Lower leg skin (tissue), 4 donors: ENCODE data around the gene LEO1. TPM values are rescaled to one million over a fixed set of nuclear protein-coding genes. Genes with fewer than 3 reads are reported as not detected.

ENCODE experiments used
- DNase-seq, 2 donors: peaks; one replicate each; pipeline ENCODE4 v3.0.0-alpha.2; 2019; ENCODE audit warnings: low spot score in 2 of 2
- H3K4me3 ChIP-seq: fragments of 200-600 bp; sonication (generic); 2 replicates; pipeline ENCODE4 v1.5.1; 2017; ENCODE audit warnings: mild to moderate bottlenecking, low read depth; ENCODE audit not compliant: poor library complexity, severe bottlenecking
- POLR2A ChIP-seq, 2 donors: fragments of 450-650 bp; IDR thresholded peaks; one replicate each; pipeline ENCODE4 v1.6.1; 2016 to 2017; ENCODE audit warnings: antibody characterized with exemption in 2 of 2, mild to moderate bottlenecking in 1 of 2, moderate library complexity in 1 of 2
- WGBS, 2 donors: methylation state at CpG; one replicate each; pipeline ENCODE4 v1.1.5; 2018; 5-methylcytosine and 5-hydroxymethylcytosine counted together
- intact Hi-C: fragments of 100-400 bp; cut with DNase I; formaldehyde crosslinking; loops from one replicate; pipeline ENCODE4 v1.15.0; 2023; ENCODE audit warnings: low total_unique reads
- total RNA-seq, 4 donors: library from RNA; depleted of rRNA; stranded (reverse); fragments of >200 nt; gene quantifications; one replicate each; pipeline ENCODE4 v1.1.0, GENCODE V29; 2016
- TF ChIP-seq, protein P1 (sequence below), 3 donors: fragments of 450-650 bp; IDR thresholded peaks; one replicate each; pipeline ENCODE4 v1.5.1; 2016; ENCODE audit warnings: antibody characterized with exemption in 3 of 3, mild to moderate bottlenecking in 3 of 3, moderate library complexity in 2 of 3

Gene LEO1
- total RNA-seq, 4 donors from 2014 or later = 18.5 to 23.8 (median 20.8) TPM

GRCh38 chr15:52010633-52011595, 39.3 kb upstream of the LEO1 start:
- TF ChIP-seq, protein P1, sequence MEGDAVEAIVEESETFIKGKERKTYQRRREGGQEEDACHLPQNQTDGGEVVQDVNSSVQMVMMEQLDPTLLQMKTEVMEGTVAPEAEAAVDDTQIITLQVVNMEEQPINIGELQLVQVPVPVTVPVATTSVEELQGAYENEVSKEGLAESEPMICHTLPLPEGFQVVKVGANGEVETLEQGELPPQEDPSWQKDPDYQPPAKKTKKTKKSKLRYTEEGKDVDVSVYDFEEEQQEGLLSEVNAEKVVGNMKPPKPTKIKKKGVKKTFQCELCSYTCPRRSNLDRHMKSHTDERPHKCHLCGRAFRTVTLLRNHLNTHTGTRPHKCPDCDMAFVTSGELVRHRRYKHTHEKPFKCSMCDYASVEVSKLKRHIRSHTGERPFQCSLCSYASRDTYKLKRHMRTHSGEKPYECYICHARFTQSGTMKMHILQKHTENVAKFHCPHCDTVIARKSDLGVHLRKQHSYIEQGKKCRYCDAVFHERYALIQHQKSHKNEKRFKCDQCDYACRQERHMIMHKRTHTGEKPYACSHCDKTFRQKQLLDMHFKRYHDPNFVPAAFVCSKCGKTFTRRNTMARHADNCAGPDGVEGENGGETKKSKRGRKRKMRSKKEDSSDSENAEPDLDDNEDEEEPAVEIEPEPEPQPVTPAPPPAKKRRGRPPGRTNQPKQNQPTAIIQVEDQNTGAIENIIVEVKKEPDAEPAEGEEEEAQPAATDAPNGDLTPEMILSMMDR (IDR thresholded peaks at IDR 0.05) = no peak
- no peak for TF ChIP-seq POLR2A (IDR thresholded peaks at IDR 0.05)
- WGBS, 2 donors = 62 to 65% methylated on average over 14 of the region's 14 CpGs
- intact Hi-C loops = no loop called here
- no peak overlapping the region for H3K4me3 ChIP-seq
- DNase-seq = peak in 1 of 2 donors; percentile 72

DNA sequence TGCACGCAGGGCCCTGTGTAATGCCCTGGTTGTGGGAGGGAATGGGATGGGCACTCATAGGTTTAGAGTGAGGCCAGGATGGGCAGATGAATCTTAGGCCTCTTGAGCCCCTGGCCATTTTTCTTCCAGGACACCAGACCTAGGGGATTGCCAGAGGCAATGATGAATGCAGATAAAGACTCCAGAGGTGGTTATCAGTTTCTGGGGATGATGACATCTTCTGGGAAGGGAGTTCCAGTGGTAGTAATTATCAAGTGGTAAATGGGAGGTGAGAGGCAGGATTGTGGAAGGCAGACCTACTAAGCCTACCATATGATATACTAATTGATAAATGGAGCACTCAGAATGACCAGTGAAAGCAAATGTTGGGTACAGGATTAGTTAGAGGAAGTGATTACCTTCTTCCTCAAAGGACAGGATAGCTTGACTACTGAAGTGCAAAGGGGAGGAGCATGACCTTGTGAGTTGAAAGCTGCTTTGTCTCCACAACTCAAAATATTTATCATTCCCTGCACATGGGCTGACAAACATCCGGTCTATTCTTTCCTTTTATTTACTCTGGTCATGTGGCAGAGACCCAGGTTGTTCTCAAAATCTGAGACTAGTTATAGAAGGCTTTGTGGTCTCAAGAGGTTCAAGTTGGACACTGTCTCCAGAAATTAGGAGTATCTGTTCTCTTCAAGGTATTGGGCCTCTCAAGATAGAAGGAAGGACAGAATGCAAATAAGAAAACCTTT, 37.3 kb upstream of the LEO1 start:
- TF ChIP-seq POLR2A (IDR thresholded peaks at IDR 0.05) = no peak
- TF ChIP-seq, protein P1 (IDR thresholded peaks at IDR 0.05) = no peak
- WGBS, 2 donors = 80% methylated on average over 2 of the region's 2 CpGs
- DNase-seq = no peak
- no peak overlapping the region for H3K4me3 ChIP-seq
- intact Hi-C loops = no loop called here

- 89 to 91% methylated on average over 5 of the region's 5 CpGs for WGBS, 2 donors
Observed at GRCh38 chr15:52008359-52008697, 36.8 kb upstream of the LEO1 start.

GRCh38 chr15:52006702-52007340, 35.2 kb upstream of the LEO1 start:
- 79 to 85% methylated on average over 3 of the region's 3 CpGs for WGBS, 2 donors
- no peak for DNase-seq
- TF ChIP-seq POLR2A (IDR thresholded peaks at IDR 0.05) = no peak
- TF ChIP-seq, protein P1 (IDR thresholded peaks at IDR 0.05) = no peak
- no peak overlapping the region for H3K4me3 ChIP-seq
- intact Hi-C loops = no loop called here

More at GRCh38 chr15:52008359-52008697, 36.8 kb upstream of the LEO1 start:
- DNase-seq = no peak
- intact Hi-C loops = no loop called here
- TF ChIP-seq, protein P1 (IDR thresholded peaks at IDR 0.05) = no peak
- TF ChIP-seq POLR2A (IDR thresholded peaks at IDR 0.05) = no peak
- H3K4me3 ChIP-seq = no peak overlapping the region

DNA sequence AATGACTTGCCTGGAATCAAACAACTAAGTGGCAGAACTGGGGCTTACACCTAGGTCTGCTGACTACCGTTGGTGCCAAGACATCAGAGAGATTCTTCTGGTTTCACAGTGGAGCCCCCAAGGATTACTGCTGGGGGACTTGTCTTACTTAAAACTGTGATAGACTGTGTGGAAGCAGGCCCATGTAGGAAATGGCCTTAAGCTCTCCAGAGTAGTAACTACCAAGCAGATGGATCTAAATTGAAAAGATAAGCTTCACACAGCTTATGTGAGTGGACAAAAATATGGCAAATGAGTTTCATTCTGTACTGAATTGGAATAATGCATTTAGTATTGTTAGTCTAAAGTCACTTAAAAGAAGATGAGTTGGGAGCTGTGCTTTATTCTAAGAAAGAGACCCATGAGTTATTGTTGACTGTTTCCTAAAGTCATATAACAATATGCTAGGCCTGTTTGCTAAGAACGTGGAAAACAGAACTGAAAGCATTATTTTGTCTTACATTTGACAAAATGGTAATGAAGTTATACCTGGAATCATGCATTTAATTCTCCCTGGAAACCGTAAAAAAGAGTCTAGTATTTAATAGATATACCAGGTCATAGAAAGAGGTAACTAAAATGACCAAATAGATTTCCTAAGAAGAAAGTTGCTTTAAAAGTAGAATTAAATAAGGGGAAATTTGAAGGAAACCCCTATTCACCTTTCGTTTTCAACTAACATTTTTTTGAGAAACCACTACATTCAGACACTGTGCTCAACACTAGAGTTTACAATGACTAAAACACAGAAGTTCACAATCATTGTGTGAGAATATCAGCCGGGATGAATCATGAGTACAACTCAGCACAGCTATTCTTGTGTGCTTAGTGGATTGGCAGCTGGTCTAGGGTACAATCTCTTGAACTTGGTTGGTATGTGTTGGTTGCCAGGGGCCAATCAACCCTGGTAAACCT, 34.4 kb upstream of the LEO1 start:
- no peak for TF ChIP-seq POLR2A (IDR thresholded peaks at IDR 0.05)
- TF ChIP-seq, protein P1 (IDR thresholded peaks at IDR 0.05) = no peak
- H3K4me3 ChIP-seq = no peak overlapping the region
- DNase-seq = no peak
- WGBS, 2 donors = 75 to 77% methylated on average over 5 of the region's 5 CpGs
- intact Hi-C loops = no loop called here
